Measurements from ENCODE around the gene ANKH. TPM values are rescaled to one million over a fixed set of nuclear protein-coding genes. Genes with fewer than 3 reads are reported as not detected.

Gene ANKH
- total and polyA plus RNA-seq, 4 donors = 9.3 to 57.1 (median 37.4) TPM

- WGBS = 67% methylated on average over 8 of the region's 8 CpGs
- Histone ChIP-seq H3K27me3 (ENCODE audit: control insufficient read depth in 4 of 4, insufficient read depth in 4 of 4, low read length in 3 of 4) (no peaks in the 10 kb centered on the region), H3K4me1 (ENCODE audit: control insufficient read depth in 4 of 4, insufficient read depth in 4 of 4, low read length in 3 of 4) (peaks cover 0 to 3% (median 0%) of the 10 kb centered on the region in 4 donors), H3K9ac (ENCODE audit: low read depth in 1 of 2, low read length in 2 of 2) (no peak overlapping the region), H3K9me3 (ENCODE audit: control insufficient read depth in 4 of 4, low read length in 3 of 4) (no peaks in the 10 kb centered on the region), H3K4me3 (ENCODE audit: low read depth in 1 of 3, low read length in 3 of 3) (no peak overlapping the region), H3K27ac (ENCODE audit: low read depth in 1 of 2, low read length in 2 of 2) (no peak overlapping the region), H3K36me3 (ENCODE audit: control insufficient read depth in 4 of 4, insufficient read depth in 3 of 4, low read depth in 1 of 4, low read length in 3 of 4) (peaks cover 0 to 5% (median 2%) of the 10 kb centered on the region in 4 donors)
- no peak for DNase-seq (ENCODE audit: low spot score)
- TF ChIP-seq CTCF (IDR thresholded peaks at IDR 0.05; ENCODE audit: low read depth, low read length, missing input control) = no peak
- TF ChIP-seq FOXA2 (IDR thresholded peaks at IDR 0.05) = no peak
- no peak for TF ChIP-seq HNF4G (IDR thresholded peaks at IDR 0.05)
- TF ChIP-seq EGR1 (IDR thresholded peaks at IDR 0.05; ENCODE audit: low read depth in 2 of 2) = no peak
- TF ChIP-seq JUND (IDR thresholded peaks at IDR 0.05) = no peak
- no peak for TF ChIP-seq TAF1 (conservative IDR thresholded peaks at IDR 0.05)
- no peak for TF ChIP-seq FOXA1 (IDR thresholded peaks at IDR 0.05)
- no peak for TF ChIP-seq REST (IDR thresholded peaks at IDR 0.05)
- no peak for TF ChIP-seq ZBTB33 (IDR thresholded peaks at IDR 0.05)
- no peak for TF ChIP-seq MAX (IDR thresholded peaks at IDR 0.05)
- TF ChIP-seq YY1 (IDR thresholded peaks at IDR 0.05) = no peak
Observed at GRCh38 chr5:14767735-14768507, 103.7 kb downstream of the ANKH start.

GRCh38 chr5:14767053-14767452 is 104.5 kb downstream of the ANKH start:
- Histone ChIP-seq H3K9me3 (ENCODE audit: control insufficient read depth in 4 of 4, low read length in 3 of 4) (no peaks in the 10 kb centered on the region), H3K4me3 (ENCODE audit: low read depth in 1 of 3, low read length in 3 of 3) (no peak overlapping the region), H3K9ac (ENCODE audit: low read depth in 1 of 2, low read length in 2 of 2) (no peak overlapping the region), H3K27me3 (ENCODE audit: control insufficient read depth in 4 of 4, insufficient read depth in 4 of 4, low read length in 3 of 4) (no peaks in the 10 kb centered on the region), H3K27ac (ENCODE audit: low read depth in 1 of 2, low read length in 2 of 2) (no peak overlapping the region), H3K4me1 (ENCODE audit: control insufficient read depth in 4 of 4, insufficient read depth in 4 of 4, low read length in 3 of 4) (peaks cover 0 to 6% (median 0%) of the 10 kb centered on the region in 4 donors), H3K36me3 (ENCODE audit: control insufficient read depth in 4 of 4, insufficient read depth in 3 of 4, low read depth in 1 of 4, low read length in 3 of 4) (peaks cover 0 to 5% (median 2%) of the 10 kb centered on the region in 4 donors)
- 94% methylated on average over 5 of the region's 5 CpGs for WGBS
- TF ChIP-seq SP1 (IDR thresholded peaks at IDR 0.05) = no peak
- TF ChIP-seq HNF4G (IDR thresholded peaks at IDR 0.05) = no peak
- TF ChIP-seq RAD21 (IDR thresholded peaks at IDR 0.05) = no peak
- TF ChIP-seq FOXA2 (IDR thresholded peaks at IDR 0.05) = no peak
- no peak for TF ChIP-seq JUND (IDR thresholded peaks at IDR 0.05)
- TF ChIP-seq NR2F2 (IDR thresholded peaks at IDR 0.05) = no peak
- no peak for TF ChIP-seq ZBTB33 (IDR thresholded peaks at IDR 0.05)
- TF ChIP-seq EGR1 (IDR thresholded peaks at IDR 0.05; ENCODE audit: low read depth in 2 of 2) = no peak
- no peak for TF ChIP-seq TAF1 (conservative IDR thresholded peaks at IDR 0.05)
- no peak for DNase-seq (ENCODE audit: low spot score)
